NCI-H146 treated with DMSO at 0.1 percent for 48 hours (cell line): ENCODE results near the gene NRIP3.

ENCODE experiments used
- DNase-seq: peaks from one replicate; lab custom pipeline; 2025; ENCODE audit not compliant: unreplicated experiment; lab: John Stamatoyannopoulos, UW

Gene NRIP3

GRCh38 chr11:9003573-9004182 is at the start of gene NRIP3:
NRIP3 (minus strand) TSS chr11:9004001; CDS start chr11:9003935, 66 bp downstream.
- peak; percentile 59 for DNase-seq

- DNase-seq, result no peak
Measured at GRCh38 chr11:9052316-9052715, 48.5 kb upstream of the NRIP3 start.

GRCh38 chr11:9049959-9050358 is 46.2 kb upstream of the NRIP3 start:
- DNase-seq, result no peak

- no peak for DNase-seq
Measured at GRCh38 chr11:9047964-9048523, 44.2 kb upstream of the NRIP3 start.

GRCh38 chr11:9046481-9046880 is 42.7 kb upstream of the NRIP3 start:
- no peak for DNase-seq

- no peak for DNase-seq
Measured at GRCh38 chr11:9042488-9042887, 38.7 kb upstream of the NRIP3 start.

- no peak for DNase-seq
Measured at GRCh38 chr11:9041747-9042146, 37.9 kb upstream of the NRIP3 start.

- DNase-seq, result no peak
Measured at GRCh38 chr11:9040410-9040809, 36.6 kb upstream of the NRIP3 start.

GRCh38 chr11:9039863-9040262 is 36.1 kb upstream of the NRIP3 start:
- DNase-seq, result no peak

GRCh38 chr11:9039198-9039597 is 35.4 kb upstream of the NRIP3 start:
- DNase-seq, result no peak

- DNase-seq, result no peak
Measured at GRCh38 chr11:9038541-9038940, 34.7 kb upstream of the NRIP3 start.

GRCh38 chr11:9037963-9038362 is 34.2 kb upstream of the NRIP3 start:
- no peak for DNase-seq

GRCh38 chr11:9037046-9037780 is 33.4 kb upstream of the NRIP3 start:
- no peak for DNase-seq

GRCh38 chr11:9030601-9031000 is 26.8 kb upstream of the NRIP3 start:
- no peak for DNase-seq

- no peak for DNase-seq
Measured at GRCh38 chr11:9029422-9029821, 25.6 kb upstream of the NRIP3 start.

- DNase-seq, result no peak
Measured at GRCh38 chr11:9028581-9028980, 24.8 kb upstream of the NRIP3 start.

GRCh38 chr11:9025101-9025850 is 21.5 kb upstream of the NRIP3 start:
- no peak for DNase-seq

GRCh38 chr11:9022961-9023680 is 19.3 kb upstream of the NRIP3 start:
- DNase-seq, result no peak

- no peak for DNase-seq
Measured at GRCh38 chr11:9020916-9021315, 17.1 kb upstream of the NRIP3 start.

- DNase-seq, result no peak
Measured at GRCh38 chr11:9019861-9020260, 16.1 kb upstream of the NRIP3 start.

GRCh38 chr11:9017773-9018172 is 14.0 kb upstream of the NRIP3 start:
- DNase-seq, result no peak
